SK-N-SH (cell line): ENCODE data around the gene TMEM269. TPM values are rescaled to one million over a fixed set of nuclear protein-coding genes. Genes with fewer than 3 reads are reported as not detected.

Experiments used
- CTCF ChIA-PET: fragments of 300-600, 350-600 bp; formaldehyde crosslinking; extraction: SDS; loops from one replicate; lab custom pipeline; 2021; lab: Yijun Ruan, JAX
- POLR2A ChIA-PET: fragments of 350-600 bp; sonication (Branson Sonifier 250); formaldehyde crosslinking; extraction: SDS; loops from one replicate; lab custom pipeline; 2020; ENCODE audit warnings: antibody characterized with exemption, inconsistent platforms; lab: Yijun Ruan, JAX
- DNase-seq: peaks from one replicate; pipeline ENCODE4 v3.0.0; 2012
- H2AFZ ChIP-seq: fragments of 200-600 bp; sonication (generic); 2 replicates; pipeline ENCODE4 v1.8.1; 2016; ENCODE audit warnings: antibody characterized with exemption, mild to moderate bottlenecking, low read depth
- H3F3A ChIP-seq: fragments of 200-600 bp; sonication (generic); replicated peaks from 2 replicates; pipeline ENCODE3; 2016; ENCODE audit warnings: antibody characterized with exemption, mild to moderate bottlenecking; ENCODE audit not compliant: insufficient read depth
- H3K27ac ChIP-seq, 2 experiments: fragments of 200-500 bp in 1 of 2; fragments of 200-600 bp in 1 of 2; sonication (Bioruptor generic) in 1 of 2; sonication (generic), shearing (Covaris generic) in 1 of 2; 2 replicates each; pipeline versions ENCODE4 v1.5.1 to v1.6.1; 2014 to 2016; ENCODE audit warnings: low read depth in 2 of 2, inconsistent platforms in 1 of 2, low read length in 1 of 2, mild to moderate bottlenecking in 1 of 2, mixed read lengths in 1 of 2
- H3K27me3 ChIP-seq: fragments of 200-600 bp; sonication (generic), shearing (Covaris generic); 2 replicates; pipeline ENCODE4 v1.6.1; 2016; ENCODE audit warnings: mixed run types; ENCODE audit not compliant: insufficient read depth
- H3K36me3 ChIP-seq, 2 experiments: fragments of 200-500 bp in 1 of 2; fragments of 200-600 bp in 1 of 2; sonication (Bioruptor generic) in 1 of 2; sonication (generic) in 1 of 2; replicated peaks in 1 of 2; 2 replicates each; pipeline versions ENCODE3 to v1.5.1; 2014 to 2016; ENCODE audit warnings: low read length in 1 of 2, mild to moderate bottlenecking in 1 of 2; ENCODE audit not compliant: insufficient read depth in 2 of 2, control insufficient read depth in 1 of 2
- H3K4me1 ChIP-seq, 2 experiments: fragments of 200-500 bp in 1 of 2; fragments of 200-600 bp in 1 of 2; sonication (Bioruptor generic) in 1 of 2; sonication (generic), shearing (Covaris generic) in 1 of 2; 2 replicates each; pipeline versions ENCODE4 v1.5.1 to v1.6.1; 2014 to 2016; ENCODE audit warnings: low read depth in 1 of 2, low read length in 1 of 2, mixed run types in 1 of 2; ENCODE audit not compliant: insufficient read depth in 2 of 2, control insufficient read depth in 1 of 2
- H3K4me2 ChIP-seq: fragments of 200-600 bp; sonication (generic), shearing (Covaris generic); 2 replicates; pipeline ENCODE4 v1.6.1; 2017; ENCODE audit warnings: mixed run types
- H3K4me3 ChIP-seq, 2 experiments: fragments of 200-500 bp in 1 of 2; fragments of 200-600 bp in 1 of 2; sonication (Bioruptor generic) in 1 of 2; sonication (generic), shearing (Covaris generic) in 1 of 2; 2 replicates each; pipeline versions ENCODE4 v1.5.1 to v1.8.1; 2014 to 2016; ENCODE audit warnings: low read depth in 2 of 2, inconsistent platforms in 1 of 2, low read length in 1 of 2, mild to moderate bottlenecking in 1 of 2, mixed read lengths in 1 of 2, moderate library complexity in 1 of 2
- H3K79me2 ChIP-seq: fragments of 200-600 bp; sonication (generic); 2 replicates; pipeline ENCODE4 v1.8.1; 2017; ENCODE audit warnings: mild to moderate bottlenecking; ENCODE audit not compliant: insufficient read depth
- H3K9ac ChIP-seq: fragments of 200-600 bp; sonication (generic); 2 replicates; pipeline ENCODE4 v1.6.1; 2017; ENCODE audit warnings: mixed run types
- H3K9me2 ChIP-seq: fragments of 200-600 bp; sonication (generic); 2 replicates; pipeline ENCODE4 v1.6.1; 2017; ENCODE audit warnings: mixed run types
- H3K9me3 ChIP-seq: fragments of 200-600 bp; sonication (generic); 2 replicates; pipeline ENCODE4 v1.6.1; 2017; ENCODE audit warnings: mixed run types, mild to moderate bottlenecking, moderate library complexity
- H4K20me1 ChIP-seq: fragments of 200-600 bp; sonication (generic); 2 replicates; pipeline ENCODE4 v1.6.1; 2017; ENCODE audit warnings: mild to moderate bottlenecking, mixed run types; ENCODE audit not compliant: insufficient read depth
- EP300 ChIP-seq, 2 experiments: IDR thresholded peaks; 2 replicates each; pipeline versions ENCODE4 v1.4.0 to v1.6.1; 2012; ENCODE audit warnings: borderline replicate concordance in 1 of 2, low read depth in 1 of 2, low read length in 1 of 2
- FOXJ3 ChIP-seq: sonication (generic); formaldehyde crosslinking; IDR thresholded peaks from 2 replicates; pipeline ENCODE4 v1.5.1; 2020; ENCODE audit warnings: mild to moderate bottlenecking, missing genetic modification reagents
- MXI1 ChIP-seq: IDR thresholded peaks from 2 replicates; pipeline ENCODE4 v1.6.1; 2012; ENCODE audit warnings: mild to moderate bottlenecking, low read depth, low read length, improper control_type of control experiment
- NRF1 ChIP-seq: IDR thresholded peaks from 2 replicates; pipeline ENCODE4 v1.6.1; 2012; ENCODE audit warnings: low read depth, mild to moderate bottlenecking, low read length
- REST ChIP-seq: IDR thresholded peaks from 2 replicates; pipeline ENCODE4 v1.6.1; 2012; ENCODE audit warnings: mild to moderate bottlenecking, low read depth, low read length, moderate library complexity
- SMC3 ChIP-seq: IDR thresholded peaks from 2 replicates; pipeline ENCODE4 v1.6.1; 2012; ENCODE audit warnings: low read depth, low read length, improper control_type of control experiment
- TAF1 ChIP-seq: IDR thresholded peaks from 2 replicates; pipeline ENCODE4 v1.6.1; 2012; ENCODE audit warnings: low read depth, mild to moderate bottlenecking, low read length, moderate library complexity, borderline replicate concordance
- TCF12 ChIP-seq: IDR thresholded peaks from 2 replicates; pipeline ENCODE4 v1.4.0; 2012
- TEAD4 ChIP-seq: IDR thresholded peaks from 2 replicates; pipeline ENCODE4 v1.4.0; 2012; ENCODE audit warnings: mild to moderate bottlenecking, borderline replicate concordance; ENCODE audit not compliant: insufficient read depth
- USF1 ChIP-seq: IDR thresholded peaks from 2 replicates; pipeline ENCODE4 v1.4.0; 2012; ENCODE audit warnings: low read depth, borderline replicate concordance
- USF2 ChIP-seq: fragments of 150-350 bp; IDR thresholded peaks from 2 replicates; pipeline ENCODE4 v1.6.1; 2017; ENCODE audit warnings: antibody characterized with exemption, low read length, low read depth, borderline replicate concordance
- YY1 ChIP-seq: IDR thresholded peaks from 2 replicates; pipeline ENCODE4 v1.4.0; 2012; ENCODE audit warnings: low read depth, mild to moderate bottlenecking
- WGBS: methylation state at CpG from one replicate; pipeline ENCODE4 v1.1.6; 2017; ENCODE audit warnings: low lambda C conversion rate; 5-methylcytosine and 5-hydroxymethylcytosine counted together
- polyA plus RNA-seq, 3 experiments: library from polyadenylated mRNA; depleted of rRNA; stranded (reverse); fragments of >200 nt; gene quantifications; 2 replicates each; pipeline ENCODE4 v1.2.3, GENCODE V29; 2012

TMEM269 gene
- polyA plus RNA-seq, 1 of the 3 experiments (the other 2 are of a cell fraction) = 0.05 TPM

GRCh38 chr1:42767510-42768000, 17.2 kb upstream of the TMEM269 start:
- Histone ChIP-seq H4K20me1 (peaks cover 15% of the 10 kb centered on the region), H2AFZ (peak overlapping the region; percentile 64; the same call in 1 of the 2 replicates), H3K4me1 (peaks cover 4 to 12% of the 10 kb centered on the region in 2 experiments; a peak in 2 of 4 replicates), H3K79me2 (peaks cover 96% of the 10 kb centered on the region), H3K9me3 (no peaks in the 10 kb centered on the region), H3K4me2 (peak overlapping the region; percentile 76), H3K9me2 (no peaks in the 10 kb centered on the region), H3K9ac (peak overlapping the region; percentile 74), H3F3A (peaks cover 14% of the 10 kb centered on the region), H3K27ac (peak overlapping the region; percentile 53 to 75; a peak in 3 of 4 replicates), H3K36me3 (peaks cover 4 to 12% of the 10 kb centered on the region in 2 experiments), H3K4me3 (peak overlapping the region; percentile 77 to 91), H3K27me3 (no peaks in the 10 kb centered on the region)
- CTCF ChIA-PET = interaction anchor here (0.7 to 10.1 kb wide), 9 partner anchors 10 to 594 kb away, joined by 3 to 75 read pairs (median 4); partner anchors contain the start of gene ZNF691
- TF ChIP-seq SMC3 (no peak), USF1 (no peak), TCF12 (no peak), TEAD4 (no peak), REST (no peak), USF2 (no peak), MXI1 (peak; percentile 15; the same call in 1 of the 2 replicates), FOXJ3 (CRISPR knock-in tag) (no peak), NRF1 (no peak), YY1 (peak; percentile 15; the same call in 1 of the 2 replicates), EP300 (IDR thresholded peaks at IDR 0.05; ENCODE audit: borderline replicate concordance in 1 of 2, low read depth in 1 of 2, low read length in 1 of 2) (no peak), TAF1 (no peak)
- POLR2A ChIA-PET = interaction anchor here (0.9 to 2.0 kb wide), 6 partner anchors 16 to 306 kb away, joined by 3 to 11 read pairs (median 4); partner anchors contain the start of genes TMEM269, YBX1 and ZNF691
- under 1% methylated on average over 10 of the region's 23 CpGs for WGBS
- DNase-seq = no peak
